HL-60 (cell line): ENCODE results near the gene KRTAP21-1.

Source experiments
- CTCF ChIP-seq: IDR thresholded peaks from one replicate; pipeline ENCODE4 v1.5.1; 2011; ENCODE audit warnings: low read length, control low read depth, inconsistent platforms; ENCODE audit not compliant: insufficient read depth
- GABPA ChIP-seq: IDR thresholded peaks from 2 replicates; pipeline ENCODE4 v1.6.1; 2012; ENCODE audit warnings: low read depth
- POLR2AphosphoS5 ChIP-seq: IDR thresholded peaks from 2 replicates; pipeline ENCODE4 v1.6.1; 2012; ENCODE audit warnings: low read depth

DNA sequence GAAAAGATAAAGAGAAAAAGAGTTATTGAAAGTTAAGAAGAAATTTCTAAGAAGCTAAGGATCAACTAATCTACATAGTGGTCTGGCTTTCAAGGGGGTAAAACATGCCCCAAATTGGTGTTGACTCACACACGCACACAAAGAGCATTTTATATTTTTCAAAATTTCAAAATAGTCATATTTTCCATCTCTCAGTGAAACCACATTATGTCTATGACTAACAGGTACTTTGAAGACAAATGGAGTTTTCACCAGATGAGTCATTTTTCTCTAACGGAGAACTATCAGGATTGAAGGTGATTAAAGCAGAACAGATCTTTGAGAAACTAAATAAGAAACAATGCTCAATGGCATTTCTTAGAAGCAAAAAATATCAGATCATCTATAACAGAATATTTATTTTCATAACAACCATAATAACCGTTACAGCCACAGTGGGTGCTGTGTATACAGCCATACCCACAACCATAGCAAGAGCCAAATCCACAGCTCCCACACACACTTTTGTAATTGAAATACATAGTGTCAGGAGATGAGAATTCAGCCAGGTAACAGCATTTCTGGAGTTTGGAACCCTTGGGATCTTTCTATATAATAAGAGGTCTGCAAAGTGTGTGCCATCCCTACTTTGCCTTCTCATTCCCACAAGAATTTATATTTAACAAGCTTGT lies 36.9 kb downstream of the KRTAP21-1 start, which contains the start of gene KRTAP21-3:
- no peak for TF ChIP-seq CTCF
- no peak for TF ChIP-seq GABPA
- no peak for TF ChIP-seq POLR2AphosphoS5
